Measurements from ENCODE around the gene CLSTN2. TPM values are rescaled to one million over a fixed set of nuclear protein-coding genes. Genes with fewer than 3 reads are reported as not detected.

The CLSTN2 gene
- total RNA-seq, 4 donors from 2014 or later: 19.5 to 66.7 (median 42.5) TPM

DNA sequence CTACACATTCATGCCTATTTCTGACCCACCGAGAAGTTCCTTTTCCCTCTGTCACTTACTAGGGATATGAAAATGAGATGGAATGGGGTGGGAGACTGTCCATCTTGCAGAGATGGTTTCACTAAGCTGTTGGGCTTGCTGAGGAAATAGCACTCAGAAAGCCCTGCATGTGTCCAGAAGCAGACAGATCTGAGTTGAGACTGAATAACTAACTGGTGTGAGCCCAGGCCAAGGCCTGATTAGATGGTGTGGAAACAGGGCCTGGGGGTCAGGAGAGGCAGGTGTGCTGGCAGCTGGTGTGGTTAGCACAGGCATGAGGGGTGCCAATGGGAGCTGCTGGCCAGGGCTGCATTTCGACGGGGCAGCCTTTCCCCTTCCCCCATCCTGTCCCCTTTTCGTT, 72.1 kb downstream of the CLSTN2 start:
- TF ChIP-seq, protein P1, sequence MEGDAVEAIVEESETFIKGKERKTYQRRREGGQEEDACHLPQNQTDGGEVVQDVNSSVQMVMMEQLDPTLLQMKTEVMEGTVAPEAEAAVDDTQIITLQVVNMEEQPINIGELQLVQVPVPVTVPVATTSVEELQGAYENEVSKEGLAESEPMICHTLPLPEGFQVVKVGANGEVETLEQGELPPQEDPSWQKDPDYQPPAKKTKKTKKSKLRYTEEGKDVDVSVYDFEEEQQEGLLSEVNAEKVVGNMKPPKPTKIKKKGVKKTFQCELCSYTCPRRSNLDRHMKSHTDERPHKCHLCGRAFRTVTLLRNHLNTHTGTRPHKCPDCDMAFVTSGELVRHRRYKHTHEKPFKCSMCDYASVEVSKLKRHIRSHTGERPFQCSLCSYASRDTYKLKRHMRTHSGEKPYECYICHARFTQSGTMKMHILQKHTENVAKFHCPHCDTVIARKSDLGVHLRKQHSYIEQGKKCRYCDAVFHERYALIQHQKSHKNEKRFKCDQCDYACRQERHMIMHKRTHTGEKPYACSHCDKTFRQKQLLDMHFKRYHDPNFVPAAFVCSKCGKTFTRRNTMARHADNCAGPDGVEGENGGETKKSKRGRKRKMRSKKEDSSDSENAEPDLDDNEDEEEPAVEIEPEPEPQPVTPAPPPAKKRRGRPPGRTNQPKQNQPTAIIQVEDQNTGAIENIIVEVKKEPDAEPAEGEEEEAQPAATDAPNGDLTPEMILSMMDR (IDR thresholded peaks at IDR 0.05; ENCODE audit: low read depth): no peak

DNA sequence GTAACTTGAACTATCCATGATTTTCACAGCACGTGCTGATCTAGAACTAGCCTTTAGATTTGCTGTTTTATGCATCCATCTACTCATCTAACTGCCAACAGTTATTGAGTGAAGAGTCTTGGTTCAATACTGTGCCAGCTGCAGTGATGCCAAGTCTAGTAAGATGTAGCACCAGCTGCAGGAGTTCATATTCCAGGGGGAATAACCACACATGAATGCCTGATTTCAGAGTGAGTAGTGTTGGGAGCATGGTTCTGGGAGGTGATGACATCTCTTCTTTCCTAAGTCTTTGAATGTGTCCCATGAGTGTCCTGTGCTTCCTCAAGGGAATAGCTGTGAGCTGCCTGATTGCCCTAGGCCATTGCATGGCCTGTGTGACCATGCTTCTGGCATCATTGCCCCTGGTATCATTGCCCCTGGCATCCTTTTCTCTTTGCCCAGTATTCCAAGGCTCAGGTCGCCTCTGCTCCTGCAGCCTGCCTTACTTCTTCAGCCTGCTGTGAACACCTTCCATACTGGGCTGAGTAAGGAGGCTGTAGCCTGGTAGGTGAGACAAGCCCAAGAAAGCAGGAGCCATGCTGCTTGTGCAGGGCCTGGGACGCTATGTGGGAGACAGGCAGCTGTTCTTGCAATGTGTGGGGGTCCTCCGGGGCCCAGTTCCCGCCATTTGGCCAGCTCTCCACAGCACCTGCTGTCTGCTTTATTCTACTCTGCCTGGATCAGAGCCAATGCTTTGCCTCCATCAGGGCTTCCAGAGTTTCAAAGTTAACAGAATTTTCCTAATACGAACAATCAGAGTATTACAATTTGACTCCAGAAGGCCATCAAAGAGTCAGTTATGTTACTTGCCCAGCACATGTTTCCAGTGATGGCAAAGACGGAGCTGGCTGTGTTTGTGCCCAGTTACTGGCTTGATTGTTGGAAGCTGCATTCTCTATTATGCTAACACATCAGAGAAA, 73.2 kb downstream of the CLSTN2 start:
- TF ChIP-seq, protein P1 (IDR thresholded peaks at IDR 0.05; ENCODE audit: low read depth): no peak

DNA sequence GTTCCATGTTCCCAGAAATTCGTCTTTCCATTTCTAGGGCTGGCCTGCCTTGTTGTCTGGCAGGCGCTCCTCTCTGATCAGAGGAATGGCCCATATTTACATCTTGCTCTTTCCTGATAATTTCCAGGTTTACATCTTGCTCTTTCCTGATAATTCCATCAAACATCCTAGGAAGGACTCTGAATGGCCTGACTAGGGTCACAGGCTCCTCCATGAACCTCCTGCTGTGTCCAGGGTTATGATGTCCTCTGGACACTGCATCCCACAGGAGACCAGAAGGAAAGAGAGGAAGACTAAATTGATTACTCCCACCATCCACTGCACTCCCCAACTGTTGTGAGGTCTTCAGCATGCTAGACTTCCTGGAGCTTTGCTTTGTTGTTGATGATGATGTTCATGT, 75.4 kb downstream of the CLSTN2 start:
- TF ChIP-seq, protein P1 (IDR thresholded peaks at IDR 0.05; ENCODE audit: low read depth): no peak

DNA sequence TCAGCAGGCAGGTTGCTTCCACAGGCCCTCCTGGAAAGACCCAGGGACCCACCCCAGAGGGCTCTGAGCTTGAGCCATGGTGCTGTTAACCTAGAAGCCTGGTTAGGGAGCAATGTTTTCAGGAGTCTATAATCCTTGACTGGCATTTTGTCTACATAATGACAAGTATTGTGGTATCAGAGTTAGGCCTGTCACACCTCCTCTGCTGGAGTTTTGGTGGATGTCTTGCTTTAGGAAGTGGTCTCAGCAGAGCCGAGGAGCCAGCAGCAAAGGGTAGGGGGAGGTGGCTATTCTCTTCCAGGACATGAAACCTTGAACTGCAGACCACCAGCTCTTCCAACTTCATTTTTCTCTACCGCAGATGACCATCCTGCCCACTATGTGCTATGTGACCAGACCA, 76.1 kb downstream of the CLSTN2 start:
- TF ChIP-seq, protein P1 (IDR thresholded peaks at IDR 0.05; ENCODE audit: low read depth): no peak

DNA sequence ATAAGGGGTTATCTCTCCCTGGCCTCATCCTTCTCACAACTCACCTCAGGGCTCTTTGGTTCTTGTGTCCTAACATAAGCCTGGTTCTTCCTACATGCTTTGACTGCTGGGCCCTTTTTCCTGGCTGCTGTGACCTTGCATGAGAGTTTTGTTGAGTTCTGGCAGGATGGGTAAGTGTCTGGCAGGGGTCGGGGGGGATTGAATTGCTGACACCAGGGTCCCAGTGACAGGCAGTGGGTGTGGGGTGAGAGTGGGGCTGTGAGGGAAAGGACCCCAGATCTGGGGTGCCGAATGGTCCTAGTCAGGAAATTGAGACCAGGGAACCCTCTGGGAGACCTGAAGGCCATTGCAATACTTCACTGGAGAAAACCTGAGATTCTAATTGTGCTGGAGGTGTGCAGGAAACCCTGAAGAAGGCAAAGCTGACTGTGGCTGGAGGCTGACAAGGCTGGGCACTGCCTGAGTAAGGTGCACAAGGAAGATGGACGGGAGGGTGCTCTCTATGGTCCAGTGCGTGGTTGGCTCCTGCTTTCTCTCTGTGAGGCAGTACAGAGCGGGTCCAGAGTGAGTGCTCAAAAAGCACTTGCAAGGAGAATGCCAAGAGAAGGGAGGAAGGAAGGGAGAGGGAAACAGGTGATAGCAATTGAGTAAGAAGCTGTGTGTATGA, 76.8 kb downstream of the CLSTN2 start:
- TF ChIP-seq, protein P1 (IDR thresholded peaks at IDR 0.05; ENCODE audit: low read depth): no peak

DNA sequence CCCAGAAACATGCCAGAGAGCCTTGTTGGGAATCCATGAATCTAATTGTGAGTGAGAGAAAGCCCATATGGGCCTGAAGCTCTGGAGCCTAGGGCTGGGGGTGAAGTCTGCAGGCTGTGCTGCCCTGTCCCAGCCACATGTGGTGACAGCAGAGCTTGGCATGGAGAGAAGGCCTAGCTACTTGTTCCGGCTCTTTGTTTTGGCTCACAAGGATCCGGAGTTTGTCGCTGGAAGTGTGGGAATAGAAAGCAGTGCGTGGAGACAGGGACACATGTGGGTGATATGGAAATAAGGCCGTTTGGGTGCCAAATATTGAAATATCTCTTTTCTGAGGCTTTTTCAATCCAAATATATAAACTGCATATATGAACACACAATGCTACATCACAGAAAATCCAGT, 78.2 kb downstream of the CLSTN2 start:
- TF ChIP-seq, protein P1 (IDR thresholded peaks at IDR 0.05; ENCODE audit: low read depth): no peak

DNA sequence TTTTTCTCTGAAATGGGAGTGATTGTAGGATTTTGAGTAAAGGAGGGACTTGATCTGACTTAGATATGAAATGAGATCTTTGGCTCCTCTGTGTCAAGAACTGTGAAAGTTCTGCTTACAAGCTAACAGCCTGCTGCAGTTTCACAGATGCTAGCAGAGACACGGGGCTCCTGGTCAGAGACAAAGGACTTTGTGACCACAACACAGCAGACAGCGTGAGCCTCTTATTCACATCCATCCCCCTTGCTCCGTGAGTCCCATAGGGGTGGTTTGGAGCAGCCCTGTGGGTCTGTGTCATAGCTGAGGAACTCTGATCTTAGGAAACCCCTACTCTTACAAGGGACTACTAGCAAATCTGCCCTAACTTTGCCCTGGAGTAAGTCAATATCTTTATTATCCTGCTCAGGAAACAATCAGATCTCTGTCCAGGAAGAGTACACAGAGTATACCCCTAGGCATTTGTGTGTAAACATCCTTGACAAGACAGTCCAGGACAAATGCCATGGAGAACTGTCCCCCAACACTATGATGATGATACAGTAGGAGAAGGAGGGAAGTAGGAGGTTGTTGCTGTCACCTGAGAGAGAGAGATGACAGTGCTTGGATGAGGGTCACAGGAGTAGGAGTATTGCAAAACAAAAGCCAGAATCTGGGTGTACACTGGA, 80.0 kb downstream of the CLSTN2 start:
- TF ChIP-seq, protein P1 (IDR thresholded peaks at IDR 0.05; ENCODE audit: low read depth): no peak

Measured in subcutaneous adipose tissue (tissue), 4 donors.